NCI-H524 (cell line): ENCODE measurements around the gene SLC14A1.

Source experiments
- DNase-seq, 2 experiments: peaks; one replicate each; lab custom pipeline; 2025; lab: John Stamatoyannopoulos, UW

SLC14A1 gene

DNA sequence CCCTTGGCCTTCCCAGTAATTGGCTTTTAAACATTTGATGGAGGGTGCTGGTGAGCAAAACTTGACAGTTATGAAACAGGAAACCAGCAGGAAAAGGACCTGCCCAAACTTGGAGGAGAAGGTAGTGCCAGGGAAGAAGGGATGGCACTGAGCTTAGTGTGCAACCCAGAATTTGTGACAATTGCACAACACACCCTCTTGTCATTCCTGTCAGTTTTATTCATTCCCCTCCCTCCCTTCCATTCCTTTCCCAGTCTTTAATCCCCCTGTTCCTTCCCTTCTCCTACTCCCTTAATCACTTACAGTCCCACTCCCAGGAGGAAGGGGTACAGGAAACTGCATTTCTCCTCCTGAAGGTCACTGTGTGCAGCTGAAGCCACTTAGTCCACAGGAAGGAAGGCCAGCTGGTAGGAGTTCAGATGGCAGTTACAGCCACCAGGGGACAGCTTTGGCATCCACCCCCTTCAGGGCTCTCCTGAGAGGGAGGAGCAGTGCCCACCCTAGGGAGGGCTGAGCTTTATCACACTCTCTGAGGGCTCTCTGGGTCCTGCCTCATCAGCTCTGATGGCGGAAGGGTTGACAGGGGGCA is 77.5 kb downstream of the SLC14A1 start:
- no peak for DNase-seq
